HAP-1 (cell line): ENCODE results near the gene KANSL1.

Source experiments
- DNase-seq, 2 experiments: peaks; one replicate each; pipeline ENCODE4 v3.0.0-alpha.2; 2016 to 2020; ENCODE audit warnings: low spot score in 2 of 2
- H3K27me3 ChIP-seq: fragments of 250-450 bp; sonication (Bioruptor Pico); 2 replicates; pipeline ENCODE4 v1.5.1; 2020; ENCODE audit warnings: low read depth, mild to moderate bottlenecking, moderate library complexity
- H3K36me3 ChIP-seq: fragments of 250-450 bp; sonication (Bioruptor Pico); replicated peaks from 2 replicates; pipeline ENCODE4 v1.5.1; 2020; ENCODE audit warnings: mild to moderate bottlenecking
- H3K4me1 ChIP-seq: fragments of 250-450 bp; sonication (Bioruptor Pico); 2 replicates; pipeline ENCODE4 v1.5.1; 2020; ENCODE audit warnings: mild to moderate bottlenecking
- H3K4me3 ChIP-seq: fragments of 250-450 bp; sonication (Bioruptor Pico); 2 replicates; pipeline ENCODE4 v1.5.1; 2020; ENCODE audit warnings: mild to moderate bottlenecking, moderate library complexity
- H3K9me3 ChIP-seq: fragments of 250-450 bp; sonication (Bioruptor Pico); 2 replicates; pipeline ENCODE4 v1.5.1; 2020; ENCODE audit warnings: mild to moderate bottlenecking, moderate library complexity
- in situ Hi-C: fragments of 300-500 bp; cut with MboI; formaldehyde crosslinking; loops from 3 replicates; pipeline ENCODE4 v1.14.3; 2020; ENCODE audit warnings: low sequenced_read_pairs, inconsistent platforms, mixed read lengths

The KANSL1 gene

DNA sequence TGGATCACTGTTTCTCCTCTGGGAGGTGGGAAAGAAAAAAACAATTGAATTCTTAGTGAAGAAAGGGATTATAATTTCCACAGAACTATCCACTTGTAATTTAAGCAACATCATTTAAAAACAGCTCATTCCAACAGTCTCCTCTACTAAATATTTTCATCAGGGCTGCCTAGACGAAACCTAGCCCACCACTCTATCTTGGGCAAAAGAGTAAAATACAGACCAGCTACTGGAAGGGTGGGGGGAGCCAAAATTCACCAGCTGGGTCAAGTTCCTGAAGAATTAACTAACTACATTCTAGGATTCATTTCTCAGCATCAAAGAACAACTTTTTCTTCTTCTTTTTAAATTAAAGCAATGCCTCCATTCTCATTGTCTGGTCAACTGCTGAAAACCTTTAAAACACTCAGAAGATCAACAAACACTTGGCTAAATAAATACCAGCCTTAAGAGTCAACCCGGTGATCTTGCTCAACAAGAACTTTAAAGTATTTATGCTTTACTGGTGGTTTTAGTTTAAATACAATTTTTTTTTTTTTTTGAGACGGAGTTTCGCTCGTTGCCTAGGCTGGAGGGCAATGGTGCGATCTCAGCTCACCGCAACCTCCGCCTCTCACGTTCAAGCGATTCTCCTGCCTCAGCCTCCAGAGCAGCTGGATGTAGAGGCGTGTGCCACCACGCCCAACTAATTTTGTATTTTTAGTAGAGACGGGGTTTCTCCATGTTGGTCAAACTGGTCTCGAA, 25.2 kb downstream of the KANSL1 start:
- Histone ChIP-seq H3K4me1 (peaks cover 17% of the 10 kb centered on the region), H3K4me3 (no peak overlapping the region), H3K27me3 (no peaks in the 10 kb centered on the region), H3K9me3 (no peaks in the 10 kb centered on the region), H3K36me3 (peaks cover 29% of the 10 kb centered on the region)
- DNase-seq: no peak
- in situ Hi-C loops: no loop called here

DNA sequence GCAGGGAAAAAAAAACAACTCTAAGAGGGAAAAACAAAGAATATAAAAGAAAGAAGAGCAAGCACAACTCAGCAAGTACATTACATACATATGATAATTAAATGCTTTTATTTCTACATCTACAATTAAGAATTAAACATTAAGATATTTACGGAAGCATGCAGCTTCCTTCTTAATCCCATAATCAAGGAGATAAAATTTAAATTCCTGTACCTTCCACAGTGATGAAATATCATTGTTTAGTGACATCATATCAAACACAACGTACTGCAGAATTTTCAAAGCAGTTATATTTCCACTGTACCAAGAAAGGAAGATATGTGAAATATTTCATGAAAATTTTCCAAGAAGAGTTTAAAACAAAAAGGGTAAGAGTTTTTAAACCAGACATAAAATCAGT, 26.0 kb downstream of the KANSL1 start:
- in situ Hi-C loops: no loop called here
- Histone ChIP-seq H3K27me3 (no peaks in the 10 kb centered on the region), H3K4me1 (peaks cover 17% of the 10 kb centered on the region)

DNA sequence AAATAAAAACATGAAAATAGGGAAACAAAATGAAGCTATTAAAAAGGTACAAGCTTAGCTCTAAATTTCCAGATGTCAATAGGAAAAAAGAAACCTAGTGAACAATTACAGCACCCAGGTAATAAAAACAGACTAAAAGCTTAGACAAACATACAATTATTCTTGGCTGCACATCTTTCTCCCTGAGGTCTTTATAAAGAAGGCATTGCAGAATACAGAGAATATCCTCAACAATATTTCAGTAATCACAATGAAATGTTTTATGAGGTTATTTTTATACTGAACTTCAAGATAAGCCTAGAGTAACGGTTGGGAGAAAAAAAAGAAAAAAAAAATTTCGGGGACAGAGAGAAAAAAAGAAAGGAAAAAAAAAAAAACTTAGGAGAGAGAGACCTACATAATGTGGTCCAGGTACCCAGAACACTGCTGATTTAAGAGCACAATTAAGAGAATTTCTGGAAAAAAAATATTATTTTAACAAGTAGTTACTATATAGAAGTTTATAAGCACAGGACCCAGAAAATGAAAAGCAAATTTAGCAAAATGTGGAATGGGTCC, 26.5 kb downstream of the KANSL1 start:
- Histone ChIP-seq H3K4me3 (no peak overlapping the region), H3K36me3 (peaks cover 22% of the 10 kb centered on the region), H3K4me1 (peaks cover 17% of the 10 kb centered on the region), H3K9me3 (no peaks in the 10 kb centered on the region), H3K27me3 (no peaks in the 10 kb centered on the region)
- DNase-seq: no peak
- in situ Hi-C loops: no loop called here

More for the DNA sequence above, 26.0 kb downstream of the KANSL1 start:
- H3K36me3 ChIP-seq: peaks cover 27% of the 10 kb centered on the region
- H3K9me3 ChIP-seq: no peaks in the 10 kb centered on the region
- no peak for DNase-seq
- H3K4me3 ChIP-seq: no peak overlapping the region

DNA sequence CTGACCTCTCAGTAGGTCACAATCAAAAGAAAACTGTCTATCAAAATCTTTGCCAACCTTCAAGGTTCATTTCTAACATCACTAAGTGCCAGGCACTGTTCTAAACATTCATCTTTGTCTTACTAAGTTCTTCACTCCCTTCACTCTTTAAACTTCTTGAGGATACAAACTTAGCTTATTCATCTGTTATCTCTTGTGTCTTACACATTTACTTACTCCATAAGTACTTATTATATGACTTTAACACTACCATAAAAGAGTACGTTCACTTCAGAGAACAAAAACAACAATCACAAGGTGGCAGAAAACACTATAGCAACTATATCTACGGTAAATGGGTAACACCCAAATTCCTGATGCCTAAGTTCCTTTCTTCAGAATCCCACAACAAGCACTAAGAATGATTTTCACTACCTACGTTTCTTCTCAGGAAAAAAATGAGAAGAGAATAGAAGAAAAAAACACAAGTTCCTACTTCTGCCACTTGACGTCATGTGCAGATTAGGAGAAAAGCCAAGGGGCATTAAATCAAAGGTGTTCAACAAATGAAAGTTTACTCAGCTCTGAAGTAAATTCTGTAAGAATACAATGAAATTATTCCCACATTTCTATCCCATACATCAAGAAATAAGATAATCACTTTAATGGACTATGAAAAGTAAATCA, 29.2 kb downstream of the KANSL1 start:
- in situ Hi-C loops: no loop called here
- Histone ChIP-seq H3K4me1 (peaks cover 21% of the 10 kb centered on the region), H3K36me3 (0 out of 2 replicates have a peak, but pooled peaks cover 2% of the 10 kb centered on the region), H3K27me3 (no peaks in the 10 kb centered on the region), H3K9me3 (no peaks in the 10 kb centered on the region), H3K4me3 (no peak overlapping the region)
- DNase-seq: no peak

DNA sequence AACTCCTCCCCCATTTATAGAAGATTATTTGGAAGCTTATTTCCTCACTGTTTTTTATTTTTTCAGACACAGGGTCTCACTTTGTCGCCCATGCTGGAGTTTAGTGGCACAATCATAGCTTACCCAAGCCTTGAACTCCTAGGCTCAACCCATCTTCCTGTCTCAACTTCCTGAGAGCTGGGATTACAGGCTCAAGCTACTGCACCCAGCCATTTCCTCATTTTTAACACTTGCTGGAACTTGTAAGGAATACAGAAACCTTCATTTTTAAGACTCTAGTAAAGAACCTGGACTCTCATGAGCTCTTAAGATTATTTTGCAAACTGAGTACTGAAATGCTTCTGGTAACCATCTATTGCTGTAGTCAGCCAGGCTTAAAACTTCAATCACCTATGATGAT, 29.9 kb downstream of the KANSL1 start:
- Histone ChIP-seq H3K27me3 (no peaks in the 10 kb centered on the region), H3K4me3 (no peak overlapping the region), H3K9me3 (no peaks in the 10 kb centered on the region), H3K36me3 (no peaks in the 10 kb centered on the region), H3K4me1 (peaks cover 26% of the 10 kb centered on the region)
- in situ Hi-C loops: no loop called here
- no peak for DNase-seq

DNA sequence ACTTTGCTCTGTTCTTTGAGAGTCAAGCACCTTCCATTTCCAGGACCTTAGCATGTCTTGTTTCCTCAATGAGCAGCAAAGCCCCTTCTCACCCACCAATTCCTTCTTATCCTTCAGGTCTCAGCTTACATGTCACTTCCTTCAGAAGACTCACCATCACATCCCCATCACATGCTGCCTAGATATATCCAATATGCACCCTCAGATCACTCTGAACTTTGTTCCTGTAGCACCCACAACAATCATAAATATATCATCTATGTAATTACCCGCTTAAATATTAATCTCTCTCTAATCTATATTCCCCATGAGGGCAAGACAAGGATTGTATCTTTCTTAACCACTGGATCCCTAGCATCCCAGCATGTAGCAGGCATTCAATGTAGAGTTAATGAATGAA, 30.4 kb downstream of the KANSL1 start:
- H3K9me3 ChIP-seq: no peaks in the 10 kb centered on the region
- H3K36me3 ChIP-seq: no peaks in the 10 kb centered on the region
- peaks cover 28% of the 10 kb centered on the region for H3K4me1 ChIP-seq
- no peak for DNase-seq
- H3K4me3 ChIP-seq: no peak overlapping the region
- in situ Hi-C loops: no loop called here
- no peaks in the 10 kb centered on the region for H3K27me3 ChIP-seq

DNA sequence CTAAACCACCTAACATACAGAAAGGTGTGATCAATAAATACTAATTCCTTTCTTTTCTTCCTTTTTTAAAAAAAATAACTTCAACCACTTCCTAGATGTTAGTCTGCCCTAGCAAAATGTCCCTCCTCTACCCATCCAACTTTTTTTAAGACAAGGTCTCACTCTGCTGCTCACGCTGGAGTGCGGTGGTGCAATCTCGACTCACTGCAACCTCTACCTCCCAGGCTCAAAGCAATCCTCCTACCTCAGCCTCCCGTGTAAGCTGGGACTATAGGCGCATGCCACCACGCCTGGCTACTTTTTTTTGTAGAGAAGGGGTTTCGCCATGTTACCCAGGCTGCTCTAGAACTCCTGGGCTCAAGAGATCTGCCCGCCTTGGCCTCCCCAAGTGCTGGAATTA, 33.1 kb downstream of the KANSL1 start:
- Histone ChIP-seq H3K4me1 (peaks cover 27% of the 10 kb centered on the region), H3K27me3 (no peaks in the 10 kb centered on the region), H3K4me3 (no peak overlapping the region), H3K36me3 (no peaks in the 10 kb centered on the region), H3K9me3 (no peaks in the 10 kb centered on the region)
- DNase-seq: no peak
- in situ Hi-C loops: no loop called here

DNA sequence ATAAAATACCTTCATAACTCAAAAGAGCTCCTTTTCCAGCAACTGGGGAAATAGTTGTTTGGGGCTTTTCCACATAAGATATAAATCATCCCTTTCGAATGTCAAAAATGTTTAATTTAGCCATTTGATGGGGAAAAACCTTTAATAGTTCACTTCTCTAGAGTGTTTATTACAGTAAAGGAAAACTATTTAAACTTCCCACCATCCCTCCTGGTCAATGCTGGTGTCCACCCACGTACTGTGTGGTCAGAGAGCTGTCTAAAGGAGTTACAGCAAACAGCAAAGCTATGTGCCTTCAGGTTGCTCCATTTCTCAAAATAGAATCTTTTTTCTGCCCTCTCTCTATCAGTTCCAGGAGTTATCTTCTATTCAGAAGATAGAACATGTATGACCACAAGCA, 33.5 kb downstream of the KANSL1 start:
- DNase-seq: no peak
- Histone ChIP-seq H3K36me3 (no peaks in the 10 kb centered on the region), H3K27me3 (no peaks in the 10 kb centered on the region), H3K4me1 (peaks cover 28% of the 10 kb centered on the region), H3K4me3 (no peak overlapping the region), H3K9me3 (no peaks in the 10 kb centered on the region)
- in situ Hi-C loops: no loop called here

DNA sequence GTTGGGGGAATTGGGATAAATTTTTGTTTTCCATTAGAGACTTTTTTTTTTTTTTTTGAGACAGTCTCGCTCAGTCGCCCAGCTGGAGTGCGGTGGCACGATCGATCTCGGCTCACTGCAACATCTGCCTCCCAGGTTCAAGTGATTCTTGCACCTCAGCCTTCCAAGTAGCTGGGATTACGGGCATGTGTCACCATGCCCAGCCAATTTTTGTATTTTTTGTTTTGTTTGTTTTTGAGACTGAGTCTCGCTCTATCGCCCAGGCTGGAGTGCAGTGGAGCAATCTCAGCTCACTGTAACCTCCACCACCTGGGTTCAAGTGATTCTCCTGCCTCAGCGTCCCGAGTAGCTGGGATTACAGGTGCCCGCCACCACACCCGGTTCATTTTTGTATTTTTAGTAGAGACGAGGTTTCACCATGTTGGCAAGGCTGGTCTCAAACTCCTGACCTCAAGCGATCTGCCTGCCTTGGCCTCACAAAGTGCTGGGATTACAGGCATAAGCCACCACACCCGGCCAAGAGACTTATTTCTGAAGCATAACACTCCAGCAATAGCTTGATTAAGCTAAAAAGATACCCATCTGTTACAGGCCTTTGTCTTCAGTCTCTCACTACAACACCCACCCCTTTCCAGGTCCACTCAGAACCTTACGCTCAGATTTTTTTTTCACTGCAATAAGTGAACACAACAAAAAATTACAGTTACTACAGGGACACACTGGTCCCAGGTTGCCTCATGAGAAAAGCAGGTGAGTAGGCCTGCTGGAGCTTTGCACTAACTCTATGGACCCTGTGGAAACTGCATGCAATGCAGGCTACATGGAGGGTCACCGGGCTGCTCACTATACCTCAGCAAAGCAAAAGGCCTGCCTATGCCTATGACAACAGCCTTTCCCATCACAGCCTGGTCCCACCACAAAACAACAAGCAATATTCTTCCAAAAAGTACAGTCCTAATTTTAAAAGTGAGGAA, 34.6 kb downstream of the KANSL1 start:
- Histone ChIP-seq H3K36me3 (no peaks in the 10 kb centered on the region), H3K4me3 (no peak overlapping the region), H3K4me1 (peaks cover 30% of the 10 kb centered on the region), H3K9me3 (no peaks in the 10 kb centered on the region), H3K27me3 (no peaks in the 10 kb centered on the region)
- no peak for DNase-seq
- in situ Hi-C loops: no loop called here

DNA sequence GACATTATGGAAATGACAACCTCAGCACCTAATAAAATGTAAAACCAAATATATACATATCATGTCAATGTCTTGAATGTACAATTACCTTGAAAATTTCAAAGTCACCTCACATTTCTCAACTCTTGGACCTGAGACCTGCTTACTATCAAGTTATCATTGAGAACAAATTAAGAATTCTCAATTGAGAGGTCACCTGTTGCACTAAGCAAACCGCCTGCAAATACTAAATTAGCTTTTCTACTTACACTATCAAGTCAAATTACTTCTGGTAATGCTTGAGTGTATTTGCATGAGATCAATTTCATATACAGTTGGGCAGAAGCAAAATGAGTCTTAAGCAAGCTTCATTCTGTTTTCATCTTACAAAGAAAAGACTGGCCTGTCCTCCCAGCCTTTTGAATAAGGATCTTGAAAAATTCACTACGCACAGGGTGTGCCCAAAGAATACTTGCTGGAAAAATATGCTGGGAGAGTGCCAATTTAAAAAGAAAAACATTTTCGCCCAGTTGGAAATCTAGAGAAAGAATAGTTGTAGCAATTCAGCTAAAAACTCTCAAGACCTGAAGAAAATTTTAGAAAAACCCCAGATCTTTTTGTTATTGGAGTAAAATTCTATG, 35.7 kb downstream of the KANSL1 start:
- DNase-seq: peak in 1 of 2 experiments; percentile 49
- Histone ChIP-seq H3K36me3 (no peaks in the 10 kb centered on the region), H3K4me3 (no peak overlapping the region), H3K9me3 (no peaks in the 10 kb centered on the region), H3K27me3 (no peaks in the 10 kb centered on the region), H3K4me1 (peaks cover 39% of the 10 kb centered on the region)
- in situ Hi-C loops: no loop called here

DNA sequence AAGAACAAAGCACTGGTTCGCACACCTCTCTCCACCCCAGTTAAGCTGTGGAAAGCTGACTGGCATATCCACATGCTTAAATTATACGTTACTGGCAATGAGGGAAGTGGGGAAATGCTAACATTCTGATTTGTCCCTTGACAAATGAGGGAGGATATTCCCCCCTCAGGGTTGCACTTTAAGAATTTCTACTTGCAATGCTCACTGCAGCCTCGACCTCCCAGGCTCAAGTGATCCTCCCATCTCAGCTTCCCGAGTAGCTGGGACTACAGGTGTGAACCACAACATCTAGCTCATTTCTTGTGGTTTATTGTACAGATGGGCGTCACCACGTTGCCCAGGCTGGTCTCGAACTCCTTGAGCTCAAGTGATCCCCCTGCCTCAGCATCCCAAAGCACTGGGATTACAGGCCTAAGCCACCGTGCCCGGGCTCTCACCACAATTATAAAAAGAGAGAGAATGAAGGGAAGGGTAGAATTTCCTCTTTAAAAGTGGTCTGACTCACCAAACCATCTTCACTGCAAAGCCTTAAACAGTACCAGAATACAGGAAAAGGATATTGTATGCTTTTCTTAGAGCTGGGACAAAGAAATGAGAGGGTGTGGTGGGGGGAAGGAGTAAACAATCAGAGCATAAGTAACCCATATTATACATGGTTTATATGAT, 38.9 kb downstream of the KANSL1 start:
- in situ Hi-C loops: no loop called here
- peaks cover 40% of the 10 kb centered on the region for H3K4me1 ChIP-seq
- no peak overlapping the region for H3K4me3 ChIP-seq
- no peaks in the 10 kb centered on the region for H3K36me3 ChIP-seq
- no peak for DNase-seq
- H3K27me3 ChIP-seq: no peaks in the 10 kb centered on the region
- H3K9me3 ChIP-seq: no peaks in the 10 kb centered on the region

DNA sequence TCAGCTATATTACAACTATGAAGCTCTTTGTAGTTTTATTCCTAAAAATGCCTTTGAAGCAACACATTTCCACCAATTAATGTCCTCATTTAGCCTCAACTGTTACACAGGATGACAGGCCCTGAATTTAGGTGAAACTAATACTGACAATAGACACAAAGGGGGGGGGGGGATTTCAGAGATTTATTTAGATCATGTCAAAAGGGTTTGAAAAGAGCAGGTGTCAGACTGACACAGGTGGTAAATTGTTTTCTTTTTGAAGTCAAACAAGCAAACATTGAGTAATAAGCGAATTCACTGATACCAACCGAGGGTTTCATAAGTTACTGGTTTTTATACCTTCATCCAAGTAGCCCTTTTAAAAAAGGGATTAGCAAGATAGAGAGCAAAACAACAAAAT, 40.8 kb downstream of the KANSL1 start:
- no peaks in the 10 kb centered on the region for H3K9me3 ChIP-seq
- peaks cover 28% of the 10 kb centered on the region for H3K4me1 ChIP-seq
- no peaks in the 10 kb centered on the region for H3K36me3 ChIP-seq
- DNase-seq: no peak
- H3K27me3 ChIP-seq: no peaks in the 10 kb centered on the region
- H3K4me3 ChIP-seq: no peak overlapping the region
- in situ Hi-C loops: no loop called here

DNA sequence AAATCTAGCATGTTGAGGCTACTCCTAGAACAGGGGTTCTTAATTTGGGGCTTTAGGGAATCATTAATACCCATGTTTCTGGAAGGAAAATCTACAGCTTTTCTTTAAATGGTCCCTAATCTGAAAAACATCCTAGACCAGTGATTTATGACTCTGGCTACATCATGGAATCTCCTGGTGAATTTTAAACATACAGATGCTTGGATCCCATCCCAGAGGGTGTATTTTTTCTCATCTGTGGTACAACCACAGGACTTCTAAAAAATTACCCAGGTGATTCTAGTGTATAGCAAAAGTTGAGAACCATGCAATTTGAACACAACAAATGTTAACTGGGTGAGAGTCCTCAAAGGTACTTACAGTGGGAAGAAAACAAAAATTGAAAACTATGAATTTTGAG, 41.5 kb downstream of the KANSL1 start:
- Histone ChIP-seq H3K36me3 (no peaks in the 10 kb centered on the region), H3K27me3 (no peaks in the 10 kb centered on the region), H3K4me1 (peaks cover 21% of the 10 kb centered on the region), H3K9me3 (no peaks in the 10 kb centered on the region), H3K4me3 (no peak overlapping the region)
- no peak for DNase-seq
- in situ Hi-C loops: no loop called here
